MCF 10A (cell line): ENCODE results near the gene CD9. TPM values are rescaled to one million over a fixed set of nuclear protein-coding genes. Genes with fewer than 3 reads are reported as not detected.

Source experiments
- BruUV-seq: library from RNA; stranded (reverse); fragments of 400-500 nt; replicated peaks from 2 replicates; lab custom pipeline; 2021; lab: Mats Ljungman, UMichigan
- CTCF ChIA-PET: fragments of 300-600 bp; sonication (Branson Sonifier 250); formaldehyde crosslinking; extraction: SDS; loops from one replicate; lab custom pipeline; 2021; ENCODE audit warnings: antibody characterized with exemption, inconsistent platforms; lab: Yijun Ruan, JAX
- POLR2A ChIA-PET: fragments of 300-600, 350-650 bp; sonication (Branson Sonifier 250); formaldehyde crosslinking; extraction: SDS; loops from one replicate; lab custom pipeline; 2020; ENCODE audit warnings: antibody characterized with exemption, inconsistent platforms; lab: Yijun Ruan, JAX
- DNase-seq: peaks from one replicate; pipeline ENCODE4 v3.0.0-alpha.2; 2018; ENCODE audit not compliant: unreplicated experiment
- H3K27ac Mint-ChIP-seq: one replicate; pipeline ENCODE4 v1.8.0; 2022; ENCODE audit warnings: mild to moderate bottlenecking, low read depth, mixed read lengths; ENCODE audit not compliant: unreplicated experiment
- H3K27me3 Mint-ChIP-seq: one replicate; pipeline ENCODE4 v1.8.0; 2022; ENCODE audit warnings: mixed read lengths; ENCODE audit not compliant: insufficient read depth, unreplicated experiment
- H3K36me3 Mint-ChIP-seq: one replicate; pipeline ENCODE4 v1.8.0; 2022; ENCODE audit warnings: mild to moderate bottlenecking, moderate library complexity, mixed read lengths; ENCODE audit not compliant: insufficient read depth, unreplicated experiment
- H3K4me1 Mint-ChIP-seq: one replicate; pipeline ENCODE4 v1.8.0; 2022; ENCODE audit warnings: mixed read lengths; ENCODE audit not compliant: insufficient read depth, unreplicated experiment
- H3K4me3 Mint-ChIP-seq: one replicate; pipeline ENCODE4 v1.8.0; 2022; ENCODE audit warnings: mild to moderate bottlenecking, moderate library complexity, mixed read lengths; ENCODE audit not compliant: unreplicated experiment
- H3K9me3 Mint-ChIP-seq: one replicate; pipeline ENCODE4 v1.8.0; 2022; ENCODE audit warnings: mixed read lengths; ENCODE audit not compliant: unreplicated experiment
- CTCF ChIP-seq: fragments of 200-600 bp; IDR thresholded peaks from one replicate; pipeline ENCODE4 v1.8.0; 2022; ENCODE audit warnings: antibody characterized with exemption, mild to moderate bottlenecking; ENCODE audit not compliant: unreplicated experiment
- intact Hi-C: fragments of 100-400 bp; cut with micrococcal nuclease; formaldehyde crosslinking; loops from 2 replicates; pipeline ENCODE4 v1.14.1; 2022
- total RNA-seq: library from RNA; stranded (reverse); gene quantifications from 2 replicates; pipeline ENCODE4 v1.2.3, GENCODE V29; 2022

The CD9 gene
- total RNA-seq, 1 experiment from 2014 or later = 31.1 TPM

GRCh38 chr12:6167327-6168280, 32.6 kb upstream of the CD9 start:
- BruUV-seq = no TSS peak
- no peaks in the 10 kb centered on the region for H3K27me3 Mint-ChIP-seq
- intact Hi-C loops = no loop called here

GRCh38 chr12:6171409-6172015, 28.7 kb upstream of the CD9 start:
- H3K9me3 Mint-ChIP-seq = no peaks in the 10 kb centered on the region
- no peak overlapping the region for H3K27ac Mint-ChIP-seq
- ChIA-PET CTCF (interaction anchor here (1.1 kb wide), 1 partner anchor 26 kb away, joined by 3 read pairs; no protein-coding TSS in a partner anchor), POLR2A (no interaction called here)
- no peak for TF ChIP-seq CTCF
- no peak overlapping the region for H3K4me3 Mint-ChIP-seq
- no peaks in the 10 kb centered on the region for H3K27me3 Mint-ChIP-seq
- intact Hi-C loops = no loop called here
- BruUV-seq = no TSS peak
- no peak for DNase-seq
- H3K4me1 Mint-ChIP-seq = peaks cover 14% of the 10 kb centered on the region
- H3K36me3 Mint-ChIP-seq = no peaks in the 10 kb centered on the region

More at GRCh38 chr12:6167327-6168280, 32.6 kb upstream of the CD9 start:
- no peak for TF ChIP-seq CTCF
- ChIA-PET POLR2A (interaction anchor here (0.8 to 1.7 kb wide), 3 partner anchors 59 to 113 kb away, joined by 3 to 5 read pairs (median 4); no protein-coding TSS in a partner anchor), CTCF (interaction anchor here (0.6 to 0.8 kb wide), 4 partner anchors 74 to 832 kb away, joined by 3 to 4 read pairs (median 3); no protein-coding TSS in a partner anchor)
- Mint-ChIP-seq H3K4me3 (no peak overlapping the region), H3K4me1 (peaks cover 14% of the 10 kb centered on the region), H3K27ac (peak overlapping the region; percentile 90), H3K36me3 (no peaks in the 10 kb centered on the region), H3K9me3 (no peaks in the 10 kb centered on the region)
- DNase-seq = peak; percentile 86

- TF ChIP-seq CTCF = no peak
- Mint-ChIP-seq H3K27me3 (no peaks in the 10 kb centered on the region), H3K27ac (no peak overlapping the region), H3K4me3 (no peak overlapping the region), H3K36me3 (no peaks in the 10 kb centered on the region), H3K9me3 (no peaks in the 10 kb centered on the region), H3K4me1 (peaks cover 11% of the 10 kb centered on the region)
- BruUV-seq = no TSS peak
- ChIA-PET CTCF (interaction anchor here (1.1 kb wide), 1 partner anchor 25 kb away, joined by 3 read pairs; no protein-coding TSS in a partner anchor), POLR2A (no interaction called here)
- intact Hi-C loops = no loop called here
- no peak for DNase-seq
These were observed 28.1 kb upstream of the CD9 start for GRCh38 chr12:6172086-6172485.

- Mint-ChIP-seq H3K4me1 (peaks cover 3% of the 10 kb centered on the region), H3K9me3 (no peaks in the 10 kb centered on the region), H3K27me3 (no peaks in the 10 kb centered on the region), H3K4me3 (no peak overlapping the region), H3K36me3 (no peaks in the 10 kb centered on the region), H3K27ac (no peak overlapping the region)
- TF ChIP-seq CTCF = no peak
- intact Hi-C loops = no loop called here
- BruUV-seq = no TSS peak
- CTCF ChIA-PET = no interaction called here
- POLR2A ChIA-PET = no interaction called here
- DNase-seq = no peak
These were observed 27.3 kb upstream of the CD9 start for GRCh38 chr12:6172862-6173261.
